ENCODE data around the gene TMEM225. TPM values are rescaled to one million over a fixed set of nuclear protein-coding genes. Genes with fewer than 3 reads are reported as not detected.

TMEM225 gene, protein sequence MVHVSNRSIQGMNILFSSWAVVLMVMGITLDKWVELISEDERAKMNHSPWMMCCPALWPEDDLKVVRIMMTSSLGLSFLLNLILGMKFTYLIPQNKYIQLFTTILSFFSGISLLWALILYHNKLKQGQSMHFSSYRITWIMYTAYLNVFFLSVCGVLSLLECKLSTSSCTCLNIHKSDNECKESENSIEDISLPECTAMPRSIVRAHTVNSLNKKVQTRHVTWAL
- not detected in 2 replicates for total RNA-seq

DNA sequence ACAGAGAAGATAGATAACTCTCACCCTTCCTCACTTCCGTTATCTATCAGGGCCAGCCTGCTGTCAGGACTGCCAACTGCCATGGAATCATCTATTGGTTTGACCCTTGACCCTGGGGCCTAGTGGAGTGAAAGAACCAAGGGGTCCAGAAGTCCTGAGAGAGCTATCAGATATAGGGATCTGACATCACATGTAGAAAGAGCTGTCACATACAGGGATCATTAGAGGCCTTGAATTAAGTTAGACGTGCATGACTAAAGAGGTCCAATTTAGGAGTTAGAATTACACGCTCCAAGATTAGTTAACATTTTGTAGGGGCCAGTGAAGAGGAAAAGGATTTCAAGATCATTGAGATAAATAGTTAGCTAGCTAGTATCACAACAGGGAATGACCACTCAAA, at the start of gene TMEM225:
Gene TMEM225 (minus strand): TSS at position 101 of the 400 bp plus-strand sequence. CDS start 245 bp downstream, outside the sequence.

DNA sequence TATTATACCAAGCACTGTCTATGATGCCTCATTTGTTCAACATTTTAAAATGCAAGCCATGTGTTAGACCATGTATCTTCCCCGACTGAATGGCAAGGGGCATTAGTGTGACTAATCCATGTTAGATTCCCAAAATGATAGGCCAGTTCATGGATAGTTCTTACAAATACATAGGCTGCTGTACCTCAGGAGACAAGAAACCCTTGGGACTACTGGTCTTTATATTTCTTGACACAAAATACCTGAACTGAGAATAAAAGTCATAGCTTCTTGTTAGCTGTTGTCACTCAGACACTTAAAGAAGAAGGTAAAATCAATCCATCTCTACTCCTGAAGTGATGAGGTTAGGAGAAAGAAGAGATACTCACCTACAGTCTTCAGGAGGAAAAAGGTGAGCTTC, 16.4 kb upstream of the TMEM225 start, which contains the start of gene OR8D4:
Gene OR8D4 (plus strand): TSS at position 301 of the 400 bp plus-strand sequence. CDS start 4,265 bp downstream, outside the sequence.

Other genes with a start within 250 kb of the TMEM225 start
- 0.44 and 1.1 TPM in 2 replicates for gene SCN3B, start 231.0 kb downstream of the TMEM225 start, total RNA-seq
- 2.7 and 7.5 TPM in 2 replicates for gene ZNF202, start 144.0 kb downstream of the TMEM225 start, total RNA-seq
- gene OR6X1, start 131.2 kb downstream of the TMEM225 start, total RNA-seq = not detected in 2 replicates
- gene OR6M1, start 79.3 kb downstream of the TMEM225 start, total RNA-seq = not detected in 2 replicates
- gene OR8D4, start 16.5 kb upstream of the TMEM225 start, total RNA-seq = not detected in 2 replicates
- gene OR4D5, start 53.9 kb upstream of the TMEM225 start, total RNA-seq = not detected in 2 replicates
- not detected in 2 replicates for gene OR6T1, start 58.2 kb upstream of the TMEM225 start, total RNA-seq
- not detected in 2 replicates for gene OR10S1, start 92.1 kb upstream of the TMEM225 start, total RNA-seq
- not detected in 2 replicates for gene OR10G6, start 109.5 kb upstream of the TMEM225 start, total RNA-seq
- not detected in 2 replicates for gene OR10G4, start 127.3 kb upstream of the TMEM225 start, total RNA-seq
- not detected in 2 replicates for gene OR10G9, start 137.3 kb upstream of the TMEM225 start, total RNA-seq
- not detected in 2 replicates for gene OR10G8, start 141.1 kb upstream of the TMEM225 start, total RNA-seq
- not detected in 2 replicates for gene OR10G7, start 155.7 kb upstream of the TMEM225 start, total RNA-seq
- gene VWA5A, start 229.8 kb upstream of the TMEM225 start, total RNA-seq = 15.9 and 18.0 TPM in 2 replicates